Germinal center (tissue), 1 donor: Measurements from ENCODE around the gene AVPR1A.

Source experiments
- DNase-seq: peaks from one replicate; pipeline ENCODE4 v3.0.0; 2012; ENCODE audit warnings: mixed read lengths, low spot score

AVPR1A gene

DNA sequence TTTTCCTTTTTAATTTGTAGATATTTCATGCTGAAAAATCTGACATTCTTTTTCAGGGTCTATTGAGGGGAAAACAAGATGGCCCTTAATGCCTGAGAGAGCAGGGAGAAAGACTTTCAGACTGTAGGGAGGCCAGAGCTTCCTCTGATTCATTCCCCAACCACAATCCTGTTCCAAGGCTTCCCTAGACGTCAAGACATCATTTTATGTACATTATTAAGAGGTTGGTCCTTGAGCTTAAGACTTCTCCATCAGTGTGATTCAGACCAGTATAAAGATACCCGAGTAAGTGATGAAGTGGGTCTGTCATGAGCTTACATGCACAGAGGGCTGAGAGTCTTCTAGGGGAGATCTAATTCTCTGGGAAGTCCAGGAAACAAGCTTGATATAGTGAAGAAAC, 57.3 kb downstream of the AVPR1A start:
- DNase-seq = no peak

DNA sequence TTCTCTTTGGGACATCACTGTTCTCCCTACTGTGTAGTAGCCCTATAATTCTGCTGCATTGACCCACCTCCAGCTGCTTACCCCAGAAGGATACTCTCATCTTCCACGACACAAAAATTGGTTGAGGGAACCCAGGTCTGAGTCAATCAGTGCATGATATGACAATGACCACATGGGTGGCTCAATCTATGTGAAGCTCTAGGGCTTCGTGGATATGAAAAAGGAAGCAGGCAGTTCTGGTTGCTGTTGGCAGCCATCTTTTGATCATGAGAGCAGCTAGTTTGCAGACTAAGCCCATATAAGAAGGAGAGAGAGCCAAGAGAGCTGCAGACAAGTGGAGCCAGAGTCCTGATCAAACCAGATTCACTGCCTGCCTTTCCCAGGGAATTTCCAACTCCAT, 57.9 kb downstream of the AVPR1A start:
- no peak for DNase-seq
